H1 (cell line): ENCODE results near the gene ENOSF1. TPM values are rescaled to one million over a fixed set of nuclear protein-coding genes. Genes with fewer than 3 reads are reported as not detected.

Experiments used
- CHD1 ChIP-seq: IDR thresholded peaks from 2 replicates; pipeline ENCODE4 v1.6.1; 2012; ENCODE audit warnings: low read depth, low read length, improper control_type of control experiment
- CTCF ChIP-seq, 3 experiments: IDR thresholded peaks; 1 replicate in 2 of 3; 2 replicates in 1 of 3; pipeline versions ENCODE4 v1.5.1 to v1.6.1; 2011; ENCODE audit warnings: low read length in 3 of 3, mild to moderate bottlenecking in 3 of 3, inconsistent platforms in 2 of 3, low read depth in 1 of 3, moderate library complexity in 1 of 3; ENCODE audit not compliant: insufficient read depth in 1 of 3; ENCODE audit errors: control extremely low read depth in 1 of 3
- HDAC2 ChIP-seq, 2 experiments: fragments of 300-600 bp in 1 of 2; sonication (generic) in 1 of 2; IDR thresholded peaks; 2 replicates each; pipeline ENCODE4 v1.6.1; 2011 to 2012; ENCODE audit warnings: low read depth in 2 of 2, low read length in 2 of 2, mild to moderate bottlenecking in 2 of 2, moderate library complexity in 2 of 2, borderline replicate concordance in 1 of 2, inconsistent platforms in 1 of 2
- TCF12 ChIP-seq: IDR thresholded peaks from 2 replicates; pipeline ENCODE4 v1.6.1; 2011; ENCODE audit warnings: low read depth, mild to moderate bottlenecking, low read length
- TEAD4 ChIP-seq: IDR thresholded peaks from 2 replicates; pipeline ENCODE4 v1.6.1; 2012; ENCODE audit warnings: low read depth, low read length, inconsistent platforms, mixed read lengths
- YY1 ChIP-seq: IDR thresholded peaks from 2 replicates; pipeline ENCODE4 v1.6.1; 2011; ENCODE audit warnings: low read depth, mild to moderate bottlenecking, low read length
- polyA plus RNA-seq, 7 experiments: library from polyadenylated mRNA; depleted of rRNA in 3 of 7; stranded (reverse) in 5 of 7; unstranded in 2 of 7; fragments of >200 nt in 5 of 7; fragments of 200-250 nt in 2 of 7; gene quantifications; 1 replicate in 5 of 7; 2 replicates in 1 of 7; 4 replicates in 1 of 7; pipeline versions ENCODE4 v1.2.1 to v1.2.3, GENCODE V29; 2011 to 2013; ENCODE audit warnings: missing spikeins in 2 of 7, mixed read lengths in 2 of 7
- total RNA-seq: library from RNA; stranded (reverse); fragmentation: NEBNext Ultra II Directional; extraction: Animal tissue kit (Norgen Biotek cat#: 25700); gene quantifications from 2 replicates; pipeline ENCODE4 v1.2.1, GENCODE V29; 2021
- TF ChIP-seq, protein P1 (sequence below): IDR thresholded peaks from 2 replicates; pipeline ENCODE4 v1.6.1; 2011; ENCODE audit warnings: low read length, improper control_type of control experiment

The ENOSF1 gene
- total and polyA plus RNA-seq, 2 of the 8 experiments (the other 6 are each of a cell fraction or from before 2014, with no cell fraction given) = 15.4 to 26.4 TPM

DNA sequence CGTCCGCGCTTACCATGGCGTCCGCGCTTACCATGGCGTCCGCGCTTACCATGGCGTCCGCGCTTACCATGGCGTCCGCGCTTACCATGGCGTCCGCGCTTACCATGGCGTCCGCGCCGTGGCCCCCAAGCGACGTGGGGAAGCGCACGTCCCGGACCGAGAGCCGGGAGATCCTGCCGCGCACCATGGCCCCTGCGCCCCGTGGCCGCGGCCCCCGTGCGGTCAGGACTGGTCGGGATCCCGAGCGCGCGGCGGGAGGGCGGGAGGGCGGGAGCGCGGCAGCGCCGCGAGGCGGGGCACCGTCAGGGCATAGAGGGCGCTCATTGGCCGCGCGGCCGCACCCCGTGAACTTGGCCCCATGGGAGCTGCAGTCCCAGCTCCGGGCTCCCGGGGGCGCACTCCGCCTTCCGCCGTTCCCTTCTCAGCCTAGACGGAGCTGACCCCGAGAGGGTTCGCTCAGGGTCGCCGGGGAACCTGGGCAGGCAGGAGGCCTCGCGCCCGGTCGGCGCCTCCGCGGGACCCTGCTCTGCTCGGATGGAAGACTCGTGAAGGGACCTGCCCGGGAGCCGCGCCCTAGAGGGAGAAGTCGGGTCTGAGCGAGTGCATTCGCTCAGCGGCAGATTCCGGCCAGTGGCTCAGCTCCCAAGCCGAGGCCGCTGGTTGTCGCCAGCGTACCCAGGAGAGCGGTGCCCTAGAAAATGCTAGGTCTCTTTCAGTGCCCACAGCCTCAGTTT lies at the start of gene ENOSF1 (continued):
- TF ChIP-seq HDAC2 (IDR thresholded peaks at IDR 0.05; ENCODE audit: borderline replicate concordance in 1 of 2, low read depth in 2 of 2, low read length in 2 of 2) (peak in 1 of 2 experiments; percentile 57; a peak in 1 of 4 replicates), TEAD4 (no peak), YY1 (0 out of 2 replicates have a peak, but pooled peaks have one; percentile 83), CHD1 (no peak), CTCF (IDR thresholded peaks at IDR 0.05; ENCODE audit: control extremely low read depth in 1 of 3, insufficient read depth in 1 of 3, low read depth in 1 of 3, low read length in 3 of 3) (peak; percentile 76 to 85 (median 84)), TCF12 (0 out of 2 replicates have a peak, but pooled peaks have one; percentile 38)
- TF ChIP-seq, protein P1, sequence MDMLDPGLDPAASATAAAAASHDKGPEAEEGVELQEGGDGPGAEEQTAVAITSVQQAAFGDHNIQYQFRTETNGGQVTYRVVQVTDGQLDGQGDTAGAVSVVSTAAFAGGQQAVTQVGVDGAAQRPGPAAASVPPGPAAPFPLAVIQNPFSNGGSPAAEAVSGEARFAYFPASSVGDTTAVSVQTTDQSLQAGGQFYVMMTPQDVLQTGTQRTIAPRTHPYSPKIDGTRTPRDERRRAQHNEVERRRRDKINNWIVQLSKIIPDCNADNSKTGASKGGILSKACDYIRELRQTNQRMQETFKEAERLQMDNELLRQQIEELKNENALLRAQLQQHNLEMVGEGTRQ = 0 out of 2 replicates have a peak, but pooled peaks have one; percentile 2
